Ishikawa (cell line): ENCODE results near the gene GADL1.

Source experiments
- CEBPB ChIP-seq: IDR thresholded peaks from 2 replicates; pipeline ENCODE4 v1.6.1; 2012
- CREB1 ChIP-seq: IDR thresholded peaks from 2 replicates; pipeline ENCODE4 v1.6.1; 2012; ENCODE audit warnings: low read depth
- EGR1 ChIP-seq: IDR thresholded peaks from 2 replicates; pipeline ENCODE4 v1.6.1; 2012
- EP300 ChIP-seq: IDR thresholded peaks from 2 replicates; pipeline ENCODE4 v1.6.1; 2012; ENCODE audit warnings: borderline replicate concordance
- FOXM1 ChIP-seq: IDR thresholded peaks from 2 replicates; pipeline ENCODE4 v1.6.1; 2012; ENCODE audit warnings: low read depth, borderline replicate concordance
- MAX ChIP-seq: IDR thresholded peaks from 2 replicates; pipeline ENCODE4 v1.6.1; 2012
- NFIC ChIP-seq: IDR thresholded peaks from 2 replicates; pipeline ENCODE4 v1.6.1; 2012
- RAD21 ChIP-seq: IDR thresholded peaks from 2 replicates; pipeline ENCODE4 v1.6.1; 2012; ENCODE audit warnings: low read depth
- REST ChIP-seq: IDR thresholded peaks from 2 replicates; pipeline ENCODE4 v1.6.1; 2012; ENCODE audit warnings: low read depth, mild to moderate bottlenecking
- TAF1 ChIP-seq: IDR thresholded peaks from 2 replicates; pipeline ENCODE4 v1.6.1; 2012; ENCODE audit warnings: low read depth, mild to moderate bottlenecking
- TCF12 ChIP-seq: IDR thresholded peaks from 2 replicates; pipeline ENCODE4 v1.6.1; 2012; ENCODE audit warnings: low read depth
- TEAD4 ChIP-seq: IDR thresholded peaks from 2 replicates; pipeline ENCODE4 v1.6.1; 2012
- USF1 ChIP-seq: IDR thresholded peaks from 2 replicates; pipeline ENCODE4 v1.6.1; 2012
- YY1 ChIP-seq: IDR thresholded peaks from 2 replicates; pipeline ENCODE4 v1.6.1; 2012; ENCODE audit warnings: low read depth
- ZBTB7A ChIP-seq: IDR thresholded peaks from 2 replicates; pipeline ENCODE4 v1.6.1; 2012; ENCODE audit warnings: low read depth

The GADL1 gene

GRCh38 chr3:30720586-30721313 is 173.7 kb downstream of the GADL1 start:
- no peak for TF ChIP-seq REST
- TF ChIP-seq NFIC: no peak
- no peak for TF ChIP-seq TEAD4
- TF ChIP-seq EP300: no peak
- TF ChIP-seq EGR1: no peak
- TF ChIP-seq ZBTB7A: no peak
- TF ChIP-seq CREB1: no peak
- no peak for TF ChIP-seq MAX
- no peak for TF ChIP-seq USF1
- TF ChIP-seq CEBPB: no peak
- TF ChIP-seq TAF1: no peak
- no peak for TF ChIP-seq TCF12
- no peak for TF ChIP-seq RAD21
- TF ChIP-seq FOXM1: no peak
- no peak for TF ChIP-seq YY1

GRCh38 chr3:30719536-30719935 is 174.9 kb downstream of the GADL1 start:
- no peak for TF ChIP-seq USF1
- TF ChIP-seq YY1: no peak
- no peak for TF ChIP-seq RAD21
- no peak for TF ChIP-seq CREB1
- no peak for TF ChIP-seq REST
- no peak for TF ChIP-seq MAX
- no peak for TF ChIP-seq TCF12
- TF ChIP-seq NFIC: no peak
- TF ChIP-seq ZBTB7A: no peak
- no peak for TF ChIP-seq FOXM1

GRCh38 chr3:30713885-30714503 is 180.5 kb downstream of the GADL1 start:
- TF ChIP-seq TAF1 (no peak), MAX (no peak), FOXM1 (no peak), USF1 (no peak), NFIC (no peak), CEBPB (no peak), ZBTB7A (no peak), RAD21 (no peak), YY1 (no peak), REST (no peak), EP300 (no peak)

DNA sequence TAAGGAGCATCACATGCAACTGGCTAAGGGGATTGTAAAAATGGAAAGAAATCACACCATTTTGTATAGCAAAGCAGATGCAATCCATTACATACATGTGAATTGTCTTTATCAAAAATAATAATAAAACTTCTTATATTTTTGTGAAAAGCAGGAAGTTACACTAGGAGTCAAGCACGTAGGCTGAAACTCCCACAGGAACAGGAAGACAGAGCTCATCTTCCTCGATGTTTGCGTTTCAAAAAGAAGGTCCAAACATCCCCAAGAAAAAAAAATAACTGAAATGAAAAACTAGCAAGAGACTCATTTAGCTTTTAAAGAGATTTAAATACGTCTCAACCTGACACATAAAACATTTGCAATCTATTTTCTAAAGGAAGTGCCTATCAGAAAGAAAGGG is 181.5 kb downstream of the GADL1 start:
- TF ChIP-seq CREB1 (no peak), ZBTB7A (no peak), TEAD4 (no peak), MAX (no peak), TAF1 (no peak), CEBPB (no peak), NFIC (no peak), FOXM1 (no peak), EGR1 (no peak), TCF12 (no peak), YY1 (no peak), REST (no peak), RAD21 (no peak)
